PC-9 (cell line): ENCODE measurements around the gene SPINT2. TPM values are rescaled to one million over a fixed set of nuclear protein-coding genes. Genes with fewer than 3 reads are reported as not detected.

ENCODE experiments used
- BruUV-seq: library from RNA; stranded (reverse); fragments of 400-500 nt; replicated peaks from 2 replicates; lab custom pipeline; 2021; lab: Mats Ljungman, UMichigan
- CTCF ChIA-PET: fragments of 300-600 bp; sonication (Branson Sonifier 250); formaldehyde crosslinking; loops from one replicate; lab custom pipeline; 2022; ENCODE audit warnings: antibody characterized with exemption; lab: Charles Lee
- POLR2A ChIA-PET: fragments of 300-600 bp; sonication (Branson Sonifier 250); formaldehyde crosslinking; loops from one replicate; lab custom pipeline; 2022; ENCODE audit warnings: antibody characterized with exemption; ENCODE audit not compliant: unreplicated experiment; lab: Charles Lee
- DNase-seq, 2 experiments: peaks; one replicate each; pipeline versions ENCODE4 v3.0.0 to v3.0.0-alpha.2; 2015 to 2022; ENCODE audit warnings: mixed read lengths in 1 of 2
- H2AFZ ChIP-seq: fragments of 200-600 bp; sonication (generic); 2 replicates; pipeline ENCODE4 v1.8.1; 2017; ENCODE audit warnings: antibody characterized with exemption
- H3F3A ChIP-seq: fragments of 200-600 bp; sonication (generic); 2 replicates; pipeline ENCODE4 v1.8.1; 2017; ENCODE audit warnings: antibody characterized with exemption, mild to moderate bottlenecking, low read depth; ENCODE audit not compliant: insufficient read depth
- H3K27ac ChIP-seq: fragments of 200-600 bp; sonication (generic); 2 replicates; pipeline ENCODE4 v1.6.1; 2016; ENCODE audit warnings: mixed run types
- H3K27me3 ChIP-seq: fragments of 200-600 bp; sonication (generic); 2 replicates; pipeline ENCODE4 v1.6.1; 2016; ENCODE audit warnings: low read depth, mixed run types; ENCODE audit not compliant: insufficient read depth
- H3K36me3 ChIP-seq: fragments of 200-600 bp; sonication (generic); 2 replicates; pipeline ENCODE4 v1.6.1; 2016; ENCODE audit warnings: low read depth, mixed run types
- H3K4me1 ChIP-seq: fragments of 200-600 bp; sonication (generic); replicated peaks from 2 replicates; pipeline ENCODE4 v1.6.1; 2016; ENCODE audit warnings: mixed run types; ENCODE audit not compliant: insufficient read depth
- H3K4me2 ChIP-seq: fragments of 200-600 bp; sonication (generic); 2 replicates; pipeline ENCODE4 v1.6.1; 2017; ENCODE audit warnings: mixed run types
- H3K4me3 ChIP-seq: fragments of 200-600 bp; sonication (generic); 2 replicates; pipeline ENCODE4 v1.6.1; 2016; ENCODE audit warnings: mixed run types
- H3K79me2 ChIP-seq: fragments of 200-600 bp; sonication (generic); 2 replicates; pipeline ENCODE4 v1.6.1; 2017; ENCODE audit warnings: low read depth, mixed run types
- H3K9me2 ChIP-seq: fragments of 200-600 bp; sonication (generic); 2 replicates; pipeline ENCODE4 v1.8.1; 2017; ENCODE audit warnings: mild to moderate bottlenecking; ENCODE audit not compliant: insufficient read depth
- H3K9me3 ChIP-seq: fragments of 200-600 bp; sonication (generic); 2 replicates; pipeline ENCODE4 v1.8.1; 2016; ENCODE audit warnings: low read depth; ENCODE audit not compliant: insufficient read depth
- H4K20me1 ChIP-seq: fragments of 200-600 bp; sonication (generic); 2 replicates; pipeline ENCODE4 v1.8.1; 2017; ENCODE audit not compliant: insufficient read depth
- CTCF ChIP-seq: fragments of 200-600 bp; sonication (generic); conservative IDR thresholded peaks from 2 replicates; pipeline ENCODE4 v1.6.1; 2017; ENCODE audit warnings: mixed run types, antibody characterized with exemption, mild to moderate bottlenecking, moderate library complexity
- EZH2 ChIP-seq: fragments of 200-600 bp; sonication (generic); IDR thresholded peaks from 2 replicates; pipeline ENCODE4 v1.8.0; 2017; ENCODE audit warnings: antibody characterized with exemption, low read depth
- intact Hi-C: fragments of 100-400 bp; cut with micrococcal nuclease; formaldehyde crosslinking; loops from one replicate; pipeline ENCODE4 v1.10.0; 2022; ENCODE audit not compliant: unreplicated experiment
- total RNA-seq: library from RNA; stranded (reverse); gene quantifications from 2 replicates; pipeline ENCODE4 v1.2.3, GENCODE V29; 2021

SPINT2 gene
- total RNA-seq, 1 experiment from 2014 or later: 1,019 TPM

GRCh38 chr19:38263689-38264485 lies 486 bp upstream of the SPINT2 start:
- CTCF ChIA-PET: interaction anchor here (1.1 kb wide), 1 partner anchor 27 kb away, joined by 5 read pairs; no protein-coding TSS in a partner anchor

GRCh38 chr19:38265213-38265861 lies 964 bp downstream of the SPINT2 start:
- Histone ChIP-seq H3K36me3 (peaks cover 16% of the 10 kb centered on the region; the same call in 1 of the 2 replicates), H3K4me1 (peaks cover 48% of the 10 kb centered on the region), H3K79me2 (peaks cover 59% of the 10 kb centered on the region), H3F3A (peaks cover 67% of the 10 kb centered on the region), H3K27me3 (no peaks in the 10 kb centered on the region), H2AFZ (no peak overlapping the region), H3K4me3 (peak overlapping the region; percentile 79), H4K20me1 (peaks cover 47% of the 10 kb centered on the region), H3K27ac (peak overlapping the region; percentile 94), H3K4me2 (peak overlapping the region; percentile 100), H3K9me2 (no peaks in the 10 kb centered on the region), H3K9me3 (no peaks in the 10 kb centered on the region)
- POLR2A ChIA-PET: interaction anchor here (0.6 to 1.1 kb wide), 5 partner anchors 12 to 261 kb away, joined by 3 to 11 read pairs (median 5); no protein-coding TSS in a partner anchor
- DNase-seq: peak; percentile 49 to 80
- CTCF ChIA-PET: interaction anchor here (0.6 kb wide), 1 partner anchor 1310 kb away, joined by 3 read pairs; no protein-coding TSS in a partner anchor
- TSS peak; percentile 67 for BruUV-seq
- intact Hi-C loops: loop anchor here (2.0 kb wide), 1 partner anchor 19 kb away; no protein-coding TSS in a partner anchor
- TF ChIP-seq EZH2 (no peak), CTCF (no peak)

More at GRCh38 chr19:38263689-38264485, 486 bp upstream of the SPINT2 start:
- Histone ChIP-seq H3K4me2 (peak overlapping the region; percentile 79), H3K9me3 (no peaks in the 10 kb centered on the region), H3K79me2 (peaks cover 45% of the 10 kb centered on the region), H3K4me3 (peak overlapping the region; percentile 34; the same call in 1 of the 2 replicates), H3K36me3 (peaks cover 16% of the 10 kb centered on the region; the same call in 1 of the 2 replicates), H3F3A (peaks cover 53% of the 10 kb centered on the region), H3K27me3 (no peaks in the 10 kb centered on the region), H3K4me1 (peaks cover 35% of the 10 kb centered on the region), H2AFZ (no peak overlapping the region), H3K9me2 (no peaks in the 10 kb centered on the region), H4K20me1 (peaks cover 33% of the 10 kb centered on the region), H3K27ac (peak overlapping the region; percentile 94)
- intact Hi-C loops: loop anchor here (1.0 to 2.0 kb wide), 5 partner anchors 17 to 72 kb away; no protein-coding TSS in a partner anchor
- peak; percentile 97 to 99 for DNase-seq
- TF ChIP-seq CTCF (no peak), EZH2 (no peak)
- POLR2A ChIA-PET: interaction anchor here (0.6 to 1.2 kb wide), 5 partner anchors 9 to 124 kb away, joined by 4 to 15 read pairs (median 5); partner anchors contain the start of gene GGN
- BruUV-seq: TSS peak; percentile 45

- peak; percentile 77 to 81 for DNase-seq
- Histone ChIP-seq H3K9me2 (no peaks in the 10 kb centered on the region), H3K27me3 (no peaks in the 10 kb centered on the region), H4K20me1 (peaks cover 54% of the 10 kb centered on the region), H3K4me2 (peak overlapping the region; percentile 100), H3K36me3 (peaks cover 16% of the 10 kb centered on the region; the same call in 1 of the 2 replicates), H3K79me2 (peaks cover 66% of the 10 kb centered on the region), H2AFZ (no peak overlapping the region), H3K9me3 (no peaks in the 10 kb centered on the region), H3K27ac (peak overlapping the region; percentile 94), H3F3A (peaks cover 70% of the 10 kb centered on the region), H3K4me3 (peak overlapping the region; percentile 79), H3K4me1 (peaks cover 55% of the 10 kb centered on the region)
- TF ChIP-seq CTCF (no peak), EZH2 (no peak)
- CTCF ChIA-PET: interaction anchor here (0.6 kb wide), 1 partner anchor 1309 kb away, joined by 3 read pairs; no protein-coding TSS in a partner anchor
- BruUV-seq: no TSS peak
- intact Hi-C loops: loop anchor here (1.0 to 2.0 kb wide), 2 partner anchors 11 to 19 kb away; no protein-coding TSS in a partner anchor
- POLR2A ChIA-PET: interaction anchor here (0.5 to 1.1 kb wide), 6 partner anchors 11 to 261 kb away, joined by 3 to 11 read pairs (median 4); no protein-coding TSS in a partner anchor
These were observed 1.6 kb downstream of the SPINT2 start for GRCh38 chr19:38265921-38266429.
